HG02852 (cell line): Measurements from ENCODE around the gene ZNF804A.
"Not testable (repeated sequence)": the region's sequence is repeated elsewhere in the genome, so short reads cannot be mapped to it uniquely, and the experiment has no call there.

Source experiments
- ATAC-seq: cut with Tn5 transposase; IDR thresholded peaks from one replicate; pipeline ENCODE4 v1.9.1; 2021; ENCODE audit warnings: mild to moderate bottlenecking, moderate library complexity; ENCODE audit not compliant: unreplicated experiment

ZNF804A gene

GRCh38 chr2:184696644-184697043 is 98.3 kb downstream of the ZNF804A start:
- no peak for ATAC-seq

- no peak for ATAC-seq
Measured at GRCh38 chr2:184698476-184698875, 100.1 kb downstream of the ZNF804A start.

DNA sequence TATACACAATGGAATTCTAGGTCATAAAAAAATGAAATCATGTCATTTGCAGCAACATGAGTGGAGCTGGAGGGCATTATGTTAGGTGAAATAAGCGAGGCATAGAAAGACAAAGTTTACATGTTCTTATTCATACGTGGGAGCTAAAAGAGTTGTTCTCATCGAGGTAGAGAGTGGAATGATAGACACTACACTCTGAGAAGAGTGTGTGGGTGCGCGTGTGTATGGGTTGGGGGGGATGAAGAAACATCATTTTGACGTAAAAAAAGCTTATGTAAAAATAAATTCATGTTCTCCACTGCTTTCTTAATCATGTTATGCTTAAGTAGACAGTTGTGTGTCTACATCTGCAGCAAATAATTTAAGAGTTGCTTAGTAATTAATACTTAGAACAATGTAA is 123.6 kb downstream of the ZNF804A start:
- no peak for ATAC-seq

DNA sequence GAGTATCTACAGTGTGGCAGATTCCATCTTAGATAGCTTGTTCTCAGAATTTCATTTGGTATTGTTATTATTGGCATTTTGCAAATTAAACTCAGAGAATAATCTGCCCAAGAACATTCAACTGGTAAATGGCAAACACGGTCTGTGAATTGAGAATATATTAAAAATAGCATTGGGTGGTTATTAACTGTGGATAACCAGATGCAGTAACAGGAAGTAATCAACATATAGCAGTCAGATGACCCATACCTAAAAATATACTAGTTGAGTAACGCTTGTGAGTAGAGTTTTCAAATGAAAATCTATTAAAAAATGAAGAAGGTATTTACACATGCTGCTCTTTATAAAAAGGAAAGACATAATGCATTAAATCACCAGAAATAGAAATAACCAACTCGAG is 129.5 kb downstream of the ZNF804A start:
- ATAC-seq = no peak

GRCh38 chr2:184728411-184728810 is 130.1 kb downstream of the ZNF804A start:
- no peak for ATAC-seq

DNA sequence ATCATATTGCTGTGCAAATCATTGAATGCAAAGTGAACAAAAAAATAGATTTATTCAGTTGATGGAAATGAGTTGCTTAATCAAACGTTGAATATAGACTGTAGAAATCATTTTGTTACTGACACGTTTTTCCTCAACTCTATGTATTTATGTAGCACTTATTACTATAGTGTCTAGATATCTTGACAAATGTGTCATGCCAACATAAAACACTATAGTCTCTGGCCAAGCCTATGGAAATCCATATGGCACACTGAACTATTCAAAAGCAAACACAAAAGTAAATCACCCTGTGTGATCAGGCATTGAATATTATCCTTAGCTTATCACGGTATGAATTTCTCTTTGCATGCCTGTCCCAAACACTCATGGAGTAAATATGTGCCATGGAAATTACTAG is 131.3 kb downstream of the ZNF804A start:
- no peak for ATAC-seq

- ATAC-seq = peak; percentile 79
Measured at GRCh38 chr2:184730288-184730687, 132.0 kb downstream of the ZNF804A start.

GRCh38 chr2:184734338-184734737 is 136.0 kb downstream of the ZNF804A start:
- no peak for ATAC-seq

DNA sequence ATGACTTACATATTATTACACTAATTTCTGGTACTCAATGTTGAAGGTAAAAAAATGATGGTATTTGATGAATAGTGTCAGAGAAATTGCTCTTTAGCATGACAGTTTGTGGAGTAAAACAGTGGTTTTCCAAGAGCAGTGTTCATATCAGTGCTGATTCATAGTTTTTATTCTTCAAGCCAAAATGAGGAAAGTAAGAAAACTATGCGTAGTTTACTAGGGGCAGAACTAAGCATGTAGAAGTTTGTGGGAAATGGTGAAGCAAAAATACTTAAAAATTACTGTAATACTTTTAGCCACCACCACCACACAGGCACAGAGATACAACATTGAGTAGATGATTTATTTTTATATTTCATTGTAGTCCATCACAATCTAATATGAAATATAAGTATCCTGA is 137.3 kb downstream of the ZNF804A start:
- ATAC-seq = no peak

DNA sequence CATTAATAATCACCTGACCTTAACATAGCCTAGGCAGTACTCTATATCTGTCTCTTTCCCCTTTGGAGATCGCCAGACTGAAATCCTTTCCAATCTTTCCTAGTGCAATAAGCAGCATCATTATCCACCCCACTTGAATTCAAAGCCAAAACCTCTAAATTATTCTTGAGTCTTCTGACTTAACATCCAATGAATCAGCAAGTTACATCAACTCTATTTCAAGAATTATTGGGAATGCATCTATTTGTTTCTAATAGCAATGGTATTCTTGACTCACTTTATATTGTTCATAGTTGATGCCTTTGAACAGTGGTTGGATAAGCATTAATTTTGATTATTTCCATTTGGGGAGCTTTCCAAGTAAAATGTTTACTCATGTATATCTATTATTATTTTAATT is 144.8 kb downstream of the ZNF804A start:
- no peak for ATAC-seq

DNA sequence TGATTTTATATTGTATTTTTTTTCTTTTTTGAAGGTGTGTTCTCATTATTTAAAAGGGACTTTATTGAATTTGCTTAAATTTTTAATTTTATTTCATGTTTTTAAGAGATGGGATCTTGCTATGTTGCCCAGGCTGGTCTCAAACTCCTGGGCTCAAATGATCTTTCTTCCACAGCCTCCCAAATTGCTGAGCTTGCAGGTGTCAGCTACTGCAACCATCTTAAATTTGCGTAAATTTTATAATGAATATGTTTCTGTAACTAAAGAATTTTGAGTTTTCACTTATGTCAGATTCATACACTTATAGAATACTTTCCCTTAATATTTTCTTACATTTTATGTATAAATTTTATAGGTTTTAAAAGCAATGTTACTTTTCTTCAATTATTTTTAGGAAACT is 157.8 kb downstream of the ZNF804A start:
- no peak for ATAC-seq

- no peak for ATAC-seq
Measured at GRCh38 chr2:184756885-184757284, 158.6 kb downstream of the ZNF804A start.

- ATAC-seq = not testable (repeated sequence)
Measured at GRCh38 chr2:184759557-184760255, 161.4 kb downstream of the ZNF804A start.

- ATAC-seq = no peak
Measured at GRCh38 chr2:184760931-184761330, 162.6 kb downstream of the ZNF804A start.

- ATAC-seq = no peak
Measured at GRCh38 chr2:184765112-184765895, 167.0 kb downstream of the ZNF804A start.

GRCh38 chr2:184767059-184767458 is 168.7 kb downstream of the ZNF804A start:
- no peak for ATAC-seq

GRCh38 chr2:184769023-184769422 is 170.7 kb downstream of the ZNF804A start:
- ATAC-seq = no peak

DNA sequence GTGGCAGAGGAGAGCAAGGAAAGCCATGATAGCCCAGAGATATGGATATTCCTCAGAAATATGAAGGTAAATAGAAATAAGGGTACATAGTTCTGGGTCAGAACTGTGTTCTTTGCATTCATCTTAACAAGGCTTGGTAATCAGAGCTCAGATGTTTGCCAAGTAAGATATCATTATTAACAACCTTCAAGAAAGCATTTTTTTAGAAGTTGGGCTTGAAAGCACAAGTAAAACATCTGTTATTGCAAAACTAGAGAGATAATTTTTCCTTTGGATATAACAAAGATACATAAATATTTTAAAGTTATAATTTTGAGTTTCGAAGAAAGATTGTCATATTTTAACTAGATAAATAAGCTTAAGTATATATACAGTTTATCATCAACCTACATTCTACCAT is 171.4 kb downstream of the ZNF804A start:
- ATAC-seq = no peak

- ATAC-seq = no peak
Measured at GRCh38 chr2:184779777-184780176, 181.4 kb downstream of the ZNF804A start.

- no peak for ATAC-seq
Measured at GRCh38 chr2:184780384-184780783, 182.1 kb downstream of the ZNF804A start.

DNA sequence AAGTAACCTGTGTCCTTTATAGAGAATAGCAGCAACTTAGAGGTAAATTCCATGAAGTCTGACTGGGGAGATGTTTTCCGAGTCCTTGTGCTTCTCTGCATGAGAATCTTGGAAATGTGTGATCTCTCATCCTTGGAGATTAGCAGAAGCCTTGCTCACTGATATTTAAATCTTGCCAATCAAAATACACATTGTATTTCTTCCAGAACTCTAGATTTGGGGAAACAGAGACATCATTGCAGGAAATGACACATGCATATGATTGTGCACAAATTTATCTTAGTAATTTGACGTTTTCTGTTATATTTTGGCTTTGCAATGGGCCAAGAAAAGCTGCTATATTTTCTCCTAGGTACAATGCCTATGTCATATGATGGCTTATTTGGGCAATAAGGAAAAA is 182.6 kb downstream of the ZNF804A start:
- no peak for ATAC-seq

- ATAC-seq = no peak
Measured at GRCh38 chr2:184783576-184783975, 185.2 kb downstream of the ZNF804A start.
